ENCODE measurements around the gene TNFRSF4. TPM values are rescaled to one million over a fixed set of nuclear protein-coding genes. Genes with fewer than 3 reads are reported as not detected.
A peak's percentile ranks its signal among the peaks of the same experiment; 100 is the strongest.

The TNFRSF4 gene
- total RNA-seq, 2 experiments from 2014 or later, result 1.1 TPM; not detected in 1

GRCh38 chr1:1234180-1234808 is 20.3 kb upstream of the TNFRSF4 start:
- H3K4me3 ChIP-seq (ENCODE audit: low read depth, low read length, poor library complexity, severe bottlenecking), result no peak overlapping the region
- peaks cover 28% of the 10 kb centered on the region for H3K4me1 ChIP-seq (ENCODE audit: insufficient read depth, low read length, poor library complexity, severe bottlenecking)
- peaks cover 45% of the 10 kb centered on the region for H3K79me2 ChIP-seq (ENCODE audit: insufficient read depth, low read depth, low read length)
- H3K4me2 ChIP-seq (ENCODE audit: low read length), result peak overlapping the region; percentile 70; the same call in 1 of the 2 replicates
- peaks cover 9% of the 10 kb centered on the region for H3K36me3 ChIP-seq (ENCODE audit: insufficient read depth, low read length)
- H4K20me1 ChIP-seq (ENCODE audit: insufficient read depth, low read length), result no peaks in the 10 kb centered on the region
- no TSS peak for BruUV-seq (replicated peaks)
- H3K9me2 ChIP-seq (ENCODE audit: insufficient read depth, low read length), result no peaks in the 10 kb centered on the region
- ChIA-PET CTCF (ENCODE audit: unreplicated experiment) (no interaction called here), POLR2A (no interaction called here)
- intact Hi-C loops (cut with micrococcal nuclease; ENCODE audit: unreplicated experiment), result loop anchor here (5.0 to 10.0 kb wide), 2 partner anchors 73 to 199 kb away; partner anchors contain the start of genes ACAP3 and PUSL1
- no peak for DNase-seq (ENCODE audit: low spot score)
- no peak overlapping the region for H2AFZ ChIP-seq (ENCODE audit: low read length)
- TF ChIP-seq, protein P1, sequence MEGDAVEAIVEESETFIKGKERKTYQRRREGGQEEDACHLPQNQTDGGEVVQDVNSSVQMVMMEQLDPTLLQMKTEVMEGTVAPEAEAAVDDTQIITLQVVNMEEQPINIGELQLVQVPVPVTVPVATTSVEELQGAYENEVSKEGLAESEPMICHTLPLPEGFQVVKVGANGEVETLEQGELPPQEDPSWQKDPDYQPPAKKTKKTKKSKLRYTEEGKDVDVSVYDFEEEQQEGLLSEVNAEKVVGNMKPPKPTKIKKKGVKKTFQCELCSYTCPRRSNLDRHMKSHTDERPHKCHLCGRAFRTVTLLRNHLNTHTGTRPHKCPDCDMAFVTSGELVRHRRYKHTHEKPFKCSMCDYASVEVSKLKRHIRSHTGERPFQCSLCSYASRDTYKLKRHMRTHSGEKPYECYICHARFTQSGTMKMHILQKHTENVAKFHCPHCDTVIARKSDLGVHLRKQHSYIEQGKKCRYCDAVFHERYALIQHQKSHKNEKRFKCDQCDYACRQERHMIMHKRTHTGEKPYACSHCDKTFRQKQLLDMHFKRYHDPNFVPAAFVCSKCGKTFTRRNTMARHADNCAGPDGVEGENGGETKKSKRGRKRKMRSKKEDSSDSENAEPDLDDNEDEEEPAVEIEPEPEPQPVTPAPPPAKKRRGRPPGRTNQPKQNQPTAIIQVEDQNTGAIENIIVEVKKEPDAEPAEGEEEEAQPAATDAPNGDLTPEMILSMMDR (conservative IDR thresholded peaks at IDR 0.05; ENCODE audit: low read length), result no peak
- no peak for TF ChIP-seq EZH2phosphoT487 (IDR thresholded peaks at IDR 0.05; ENCODE audit: borderline replicate concordance, low read depth, low read length)
- H3K9me3 ChIP-seq (ENCODE audit: low read length), result no peaks in the 10 kb centered on the region
- no peak overlapping the region for H3K27ac ChIP-seq (ENCODE audit: low read depth, low read length, poor library complexity, severe bottlenecking)

- peaks cover 52% of the 10 kb centered on the region for H3K79me2 ChIP-seq (ENCODE audit: insufficient read depth, low read depth, low read length)
- H3K9me2 ChIP-seq (ENCODE audit: insufficient read depth, low read length), result no peaks in the 10 kb centered on the region
- H3K4me2 ChIP-seq (ENCODE audit: low read length), result peak overlapping the region; percentile 70
- peaks cover 28% of the 10 kb centered on the region for H3K4me1 ChIP-seq (ENCODE audit: insufficient read depth, low read length, poor library complexity, severe bottlenecking)
- ChIA-PET POLR2A (no interaction called here), CTCF (ENCODE audit: unreplicated experiment) (no interaction called here)
- no TSS peak for BruUV-seq (replicated peaks)
- no peak overlapping the region for H2AFZ ChIP-seq (ENCODE audit: low read length)
- intact Hi-C loops (cut with micrococcal nuclease; ENCODE audit: unreplicated experiment), result loop anchor here (5.0 to 10.0 kb wide), 2 partner anchors 74 to 199 kb away; partner anchors contain the start of genes ACAP3 and PUSL1
- H3K9me3 ChIP-seq (ENCODE audit: low read length), result no peaks in the 10 kb centered on the region
- DNase-seq (ENCODE audit: low spot score), result no peak
- TF ChIP-seq, protein P1 (conservative IDR thresholded peaks at IDR 0.05; ENCODE audit: low read length), result no peak
- TF ChIP-seq EZH2phosphoT487 (IDR thresholded peaks at IDR 0.05; ENCODE audit: borderline replicate concordance, low read depth, low read length), result no peak
- no peaks in the 10 kb centered on the region for H4K20me1 ChIP-seq (ENCODE audit: insufficient read depth, low read length)
- H3K4me3 ChIP-seq (ENCODE audit: low read depth, low read length, poor library complexity, severe bottlenecking), result peak overlapping the region; percentile 69
- H3K27ac ChIP-seq (ENCODE audit: low read depth, low read length, poor library complexity, severe bottlenecking), result no peak overlapping the region
- peaks cover 16% of the 10 kb centered on the region for H3K36me3 ChIP-seq (ENCODE audit: insufficient read depth, low read length)
Measured at GRCh38 chr1:1233567-1233892, 19.6 kb upstream of the TNFRSF4 start.

- POLR2A ChIA-PET, result no interaction called here
- peaks cover 22% of the 10 kb centered on the region for H3K36me3 ChIP-seq (ENCODE audit: insufficient read depth, low read length)
- peaks cover 54% of the 10 kb centered on the region for H3K79me2 ChIP-seq (ENCODE audit: insufficient read depth, low read depth, low read length)
- intact Hi-C loops (cut with micrococcal nuclease; ENCODE audit: unreplicated experiment), result loop anchor here (1.0 to 10.0 kb wide), 3 partner anchors 74 to 198 kb away; partner anchors contain the start of genes ACAP3, C1orf159 and PUSL1
- peaks cover 28% of the 10 kb centered on the region for H3K4me1 ChIP-seq (ENCODE audit: insufficient read depth, low read length, poor library complexity, severe bottlenecking)
- H3K9me3 ChIP-seq (ENCODE audit: low read length), result no peaks in the 10 kb centered on the region
- H3K4me3 ChIP-seq (ENCODE audit: low read depth, low read length, poor library complexity, severe bottlenecking), result peak overlapping the region; percentile 69
- DNase-seq (ENCODE audit: low spot score), result no peak
- no peak for TF ChIP-seq EZH2phosphoT487 (IDR thresholded peaks at IDR 0.05; ENCODE audit: borderline replicate concordance, low read depth, low read length)
- TF ChIP-seq, protein P1 (conservative IDR thresholded peaks at IDR 0.05; ENCODE audit: low read length), result no peak
- no peak overlapping the region for H3K27ac ChIP-seq (ENCODE audit: low read depth, low read length, poor library complexity, severe bottlenecking)
- no peaks in the 10 kb centered on the region for H3K9me2 ChIP-seq (ENCODE audit: insufficient read depth, low read length)
- no peaks in the 10 kb centered on the region for H4K20me1 ChIP-seq (ENCODE audit: insufficient read depth, low read length)
- H3K4me2 ChIP-seq (ENCODE audit: low read length), result peak overlapping the region; percentile 70
- no TSS peak for BruUV-seq (replicated peaks)
- CTCF ChIA-PET (ENCODE audit: unreplicated experiment), result no interaction called here
- H2AFZ ChIP-seq (ENCODE audit: low read length), result no peak overlapping the region
Measured at GRCh38 chr1:1232796-1233566, 19.0 kb upstream of the TNFRSF4 start.

Data from OCI-LY7 (cell line).